Measurements from ENCODE around the gene OR2H1.

The OR2H1 gene

DNA sequence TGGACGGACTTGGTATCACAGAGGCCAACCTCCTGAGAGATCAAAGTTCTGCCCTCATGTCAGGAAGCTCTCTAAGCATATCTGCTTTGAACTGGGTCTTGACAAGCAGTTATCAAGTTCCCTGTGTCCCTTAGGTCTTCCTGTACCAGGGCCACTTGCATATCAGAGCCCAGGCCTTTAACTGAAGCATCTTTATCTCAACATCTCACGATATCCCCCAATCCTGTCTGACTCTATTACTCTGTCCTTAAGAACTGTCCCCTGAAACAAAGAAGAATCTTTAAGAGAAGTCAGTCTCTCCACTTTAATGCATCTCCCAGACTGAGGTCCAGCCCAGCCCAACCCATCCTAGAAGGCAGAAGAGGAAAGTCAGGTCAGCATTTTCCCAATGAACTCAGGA lies 22.6 kb downstream of the OR2H1 start:
- DNase-seq (ENCODE audit: low spot score), result no peak
- Histone ChIP-seq H3K4me3 (ENCODE audit: severe bottlenecking) (no peak overlapping the region), H3K27ac (ENCODE audit: poor library complexity, severe bottlenecking) (no peak overlapping the region), H3K36me3 (ENCODE audit: low read depth) (no peaks in the 10 kb centered on the region), H3K9me3 (ENCODE audit: severe bottlenecking) (no peaks in the 10 kb centered on the region), H3K4me1 (ENCODE audit: insufficient read depth, poor library complexity, severe bottlenecking) (no peaks in the 10 kb centered on the region), H3K27me3 (ENCODE audit: insufficient read depth, poor library complexity, severe bottlenecking) (peaks cover 4% of the 10 kb centered on the region)
- ATAC-seq (ENCODE audit: low read depth), result no peak
- TF ChIP-seq, protein P1, sequence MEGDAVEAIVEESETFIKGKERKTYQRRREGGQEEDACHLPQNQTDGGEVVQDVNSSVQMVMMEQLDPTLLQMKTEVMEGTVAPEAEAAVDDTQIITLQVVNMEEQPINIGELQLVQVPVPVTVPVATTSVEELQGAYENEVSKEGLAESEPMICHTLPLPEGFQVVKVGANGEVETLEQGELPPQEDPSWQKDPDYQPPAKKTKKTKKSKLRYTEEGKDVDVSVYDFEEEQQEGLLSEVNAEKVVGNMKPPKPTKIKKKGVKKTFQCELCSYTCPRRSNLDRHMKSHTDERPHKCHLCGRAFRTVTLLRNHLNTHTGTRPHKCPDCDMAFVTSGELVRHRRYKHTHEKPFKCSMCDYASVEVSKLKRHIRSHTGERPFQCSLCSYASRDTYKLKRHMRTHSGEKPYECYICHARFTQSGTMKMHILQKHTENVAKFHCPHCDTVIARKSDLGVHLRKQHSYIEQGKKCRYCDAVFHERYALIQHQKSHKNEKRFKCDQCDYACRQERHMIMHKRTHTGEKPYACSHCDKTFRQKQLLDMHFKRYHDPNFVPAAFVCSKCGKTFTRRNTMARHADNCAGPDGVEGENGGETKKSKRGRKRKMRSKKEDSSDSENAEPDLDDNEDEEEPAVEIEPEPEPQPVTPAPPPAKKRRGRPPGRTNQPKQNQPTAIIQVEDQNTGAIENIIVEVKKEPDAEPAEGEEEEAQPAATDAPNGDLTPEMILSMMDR (IDR thresholded peaks at IDR 0.05; ENCODE audit: poor library complexity, severe bottlenecking), result no peak

DNA sequence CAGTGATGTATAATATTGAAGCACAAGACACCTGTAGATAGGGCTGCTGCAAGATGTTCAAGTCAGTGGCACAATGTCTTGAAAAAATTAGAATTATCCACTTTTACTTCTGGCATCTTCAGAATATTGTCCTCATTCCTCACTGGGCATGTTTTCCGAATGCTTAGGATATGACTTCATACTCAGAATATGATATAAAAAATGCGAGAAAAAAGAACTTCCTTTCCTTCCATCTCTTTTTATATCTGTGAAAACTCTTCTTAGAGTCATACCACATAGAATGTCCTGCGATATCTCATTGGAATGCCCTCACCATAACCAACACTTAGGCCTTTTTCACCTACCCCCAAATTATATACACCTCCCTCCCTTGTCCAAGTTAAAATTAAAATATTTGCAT lies 26.2 kb downstream of the OR2H1 start:
- Histone ChIP-seq H3K9me3 (ENCODE audit: severe bottlenecking) (no peaks in the 10 kb centered on the region), H3K4me1 (ENCODE audit: insufficient read depth, poor library complexity, severe bottlenecking) (no peaks in the 10 kb centered on the region), H3K4me3 (ENCODE audit: severe bottlenecking) (no peak overlapping the region), H3K27ac (ENCODE audit: poor library complexity, severe bottlenecking) (no peak overlapping the region), H3K36me3 (ENCODE audit: low read depth) (no peaks in the 10 kb centered on the region), H3K27me3 (ENCODE audit: insufficient read depth, poor library complexity, severe bottlenecking) (no peaks in the 10 kb centered on the region)
- ATAC-seq (ENCODE audit: low read depth) (no peak), DNase-seq (ENCODE audit: low spot score) (no peak)
- TF ChIP-seq, protein P1 (IDR thresholded peaks at IDR 0.05; ENCODE audit: poor library complexity, severe bottlenecking), result no peak

GRCh38 chr6:29483735-29484134 lies 26.8 kb downstream of the OR2H1 start:
- H3K27ac ChIP-seq (ENCODE audit: poor library complexity, severe bottlenecking), result no peak overlapping the region
- H3K4me3 ChIP-seq (ENCODE audit: severe bottlenecking), result no peak overlapping the region
- H3K9me3 ChIP-seq (ENCODE audit: severe bottlenecking), result no peaks in the 10 kb centered on the region
- H3K27me3 ChIP-seq (ENCODE audit: insufficient read depth, poor library complexity, severe bottlenecking), result no peaks in the 10 kb centered on the region
- H3K36me3 ChIP-seq (ENCODE audit: low read depth), result no peaks in the 10 kb centered on the region
- DNase-seq (ENCODE audit: low spot score), result no peak
- H3K4me1 ChIP-seq (ENCODE audit: insufficient read depth, poor library complexity, severe bottlenecking), result no peaks in the 10 kb centered on the region
- TF ChIP-seq, protein P1 (IDR thresholded peaks at IDR 0.05; ENCODE audit: poor library complexity, severe bottlenecking), result no peak
- ATAC-seq (ENCODE audit: low read depth), result no peak

DNA sequence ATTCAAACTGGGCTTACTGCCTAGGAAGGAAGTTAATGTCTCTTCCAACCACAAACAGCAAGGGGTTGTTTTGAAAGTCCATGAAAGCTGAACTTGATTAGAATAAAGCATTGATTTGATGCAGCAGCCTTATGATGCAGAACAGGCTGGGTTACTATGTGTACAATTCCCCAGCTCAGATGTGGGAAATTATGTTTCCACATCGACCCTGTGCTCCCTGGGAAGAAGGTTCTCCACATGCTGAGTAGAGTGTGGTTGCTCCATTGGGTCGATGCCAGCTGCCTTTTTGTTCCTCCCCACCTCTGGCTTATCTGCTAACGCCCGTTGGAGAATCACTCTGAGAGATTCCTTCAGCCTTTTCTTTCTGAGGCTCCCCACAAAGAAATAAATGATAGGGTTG lies 29.6 kb downstream of the OR2H1 start:
- TF ChIP-seq, protein P1 (IDR thresholded peaks at IDR 0.05; ENCODE audit: poor library complexity, severe bottlenecking), result no peak
- no peaks in the 10 kb centered on the region for H3K27me3 ChIP-seq (ENCODE audit: insufficient read depth, poor library complexity, severe bottlenecking)
- no peak for ATAC-seq (ENCODE audit: low read depth)

DNA sequence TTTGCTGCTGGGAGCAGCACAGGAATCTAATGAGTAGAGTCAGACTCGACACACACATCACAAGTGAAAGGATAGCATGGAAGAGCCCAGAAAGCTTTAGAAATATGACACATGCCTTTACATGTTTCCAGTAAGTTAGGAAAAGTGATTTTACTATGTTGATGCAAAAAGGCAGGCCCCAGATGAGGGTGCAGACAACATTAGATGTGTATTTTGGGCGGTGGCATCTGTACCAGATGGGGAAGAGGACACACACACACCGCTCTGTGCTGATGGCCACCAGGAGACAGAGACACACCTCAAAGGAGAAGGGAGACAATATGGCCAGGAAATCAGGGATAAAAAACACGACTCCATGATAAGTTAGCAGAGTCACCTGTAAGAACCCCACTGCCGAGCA lies 30.2 kb downstream of the OR2H1 start:
- TF ChIP-seq, protein P1 (IDR thresholded peaks at IDR 0.05; ENCODE audit: poor library complexity, severe bottlenecking), result no peak
- DNase-seq (ENCODE audit: low spot score), result no peak
- H3K4me1 ChIP-seq (ENCODE audit: insufficient read depth, poor library complexity, severe bottlenecking), result no peaks in the 10 kb centered on the region
- H3K27ac ChIP-seq (ENCODE audit: poor library complexity, severe bottlenecking), result no peak overlapping the region
- H3K4me3 ChIP-seq (ENCODE audit: severe bottlenecking), result no peak overlapping the region
- no peaks in the 10 kb centered on the region for H3K9me3 ChIP-seq (ENCODE audit: severe bottlenecking)
- ATAC-seq (ENCODE audit: low read depth), result no peak
- H3K27me3 ChIP-seq (ENCODE audit: insufficient read depth, poor library complexity, severe bottlenecking), result no peaks in the 10 kb centered on the region
- no peaks in the 10 kb centered on the region for H3K36me3 ChIP-seq (ENCODE audit: low read depth)

More for the DNA sequence above, 29.6 kb downstream of the OR2H1 start:
- H3K36me3 ChIP-seq (ENCODE audit: low read depth), result no peaks in the 10 kb centered on the region
- no peak overlapping the region for H3K4me3 ChIP-seq (ENCODE audit: severe bottlenecking)
- no peaks in the 10 kb centered on the region for H3K9me3 ChIP-seq (ENCODE audit: severe bottlenecking)
- DNase-seq (ENCODE audit: low spot score), result no peak
- H3K27ac ChIP-seq (ENCODE audit: poor library complexity, severe bottlenecking), result no peak overlapping the region
- H3K4me1 ChIP-seq (ENCODE audit: insufficient read depth, poor library complexity, severe bottlenecking), result no peaks in the 10 kb centered on the region

Data from RWPE2 (cell line).